HepG2 (cell line): Measurements from ENCODE around the gene MEGF11. TPM values are rescaled to one million over a fixed set of nuclear protein-coding genes. Genes with fewer than 3 reads are reported as not detected.

Source experiments
- ATAC-seq: fragments of 200-7000 bp; cut with Tn5 transposase; 3 replicates; pipeline ENCODE4 v1.9.1; 2020; ENCODE audit warnings: mild to moderate bottlenecking, moderate library complexity
- BruUV-seq: library from RNA; stranded (reverse); fragments of 400-500 nt; replicated peaks from 2 replicates; lab custom pipeline; 2021; lab: Mats Ljungman, UMichigan
- CTCF ChIA-PET: fragments of 300-600 bp; formaldehyde crosslinking; extraction: SDS; loops from one replicate; lab custom pipeline; 2021; ENCODE audit warnings: low total read pairs, inconsistent platforms, low intra/inter-chr PET ratio; lab: Yijun Ruan, JAX
- POLR2A ChIA-PET: fragments of 350-600 bp; sonication (Branson Sonifier 250); formaldehyde crosslinking; loops from one replicate; lab custom pipeline; 2020; ENCODE audit warnings: antibody characterized with exemption, inconsistent platforms; lab: Yijun Ruan, JAX
- DNase-seq: peaks from one replicate; pipeline ENCODE4 v3.0.0-alpha.2; 2015; ENCODE audit warnings: low spot score
- FAIRE-seq: peaks from 3 replicates; lab custom pipeline; 2011; peaks lifted over from hg19 to GRCh38; lab: Jason Lieb, UNC
- H2AFZ ChIP-seq: one replicate; pipeline ENCODE4 v1.6.1; 2011; ENCODE audit warnings: low read length, inconsistent platforms
- H3K27ac ChIP-seq: fragments of 300-600 bp; 3 replicates; pipeline ENCODE4 v1.8.0; 2011; ENCODE audit warnings: mixed run types, mild to moderate bottlenecking, mixed read lengths, low read length, inconsistent platforms; ENCODE audit not compliant: insufficient read depth; ENCODE audit errors: extremely low read length
- H3K27me3 ChIP-seq, 2 experiments: fragments of 200-600 bp in 1 of 2; 2 replicates in 1 of 2; 3 replicates in 1 of 2; pipeline versions ENCODE4 v1.6.0 to v1.8.0; 2011; ENCODE audit warnings: low read length in 2 of 2, mild to moderate bottlenecking in 2 of 2, moderate library complexity in 2 of 2, inconsistent platforms in 1 of 2; ENCODE audit not compliant: insufficient read depth in 2 of 2, control insufficient read depth in 1 of 2
- H3K36me3 ChIP-seq, 2 experiments: fragments of 200-600 bp in 1 of 2; replicated peaks in 1 of 2; 2 replicates in 1 of 2; 3 replicates in 1 of 2; pipeline versions ENCODE4 v1.5.1 to v1.8.0; 2011; ENCODE audit warnings: low read length in 2 of 2, inconsistent platforms in 1 of 2; ENCODE audit not compliant: insufficient read depth in 2 of 2, control insufficient read depth in 1 of 2
- H3K4me1 ChIP-seq: 2 replicates; pipeline ENCODE4 v1.5.1; 2012; ENCODE audit warnings: low read length, inconsistent platforms; ENCODE audit not compliant: insufficient read depth
- H3K4me2 ChIP-seq: 2 replicates; pipeline ENCODE4 v1.6.0; 2011; ENCODE audit warnings: low read depth, low read length, inconsistent platforms
- H3K4me3 ChIP-seq, 3 experiments: fragments of 200-600 bp in 1 of 3; sonication (generic), shearing (Covaris generic) in 1 of 3; replicated peaks in 1 of 3; 2 replicates each; pipeline ENCODE4 v1.5.1; 2011 to 2016; ENCODE audit warnings: low read length in 3 of 3, inconsistent platforms in 2 of 3, low read depth in 2 of 3, mild to moderate bottlenecking in 2 of 3, control low read depth in 1 of 3, mixed read lengths in 1 of 3; ENCODE audit not compliant: insufficient read depth in 1 of 3
- H3K79me2 ChIP-seq: one replicate; pipeline ENCODE4 v1.6.1; 2011; ENCODE audit warnings: low read length, inconsistent platforms; ENCODE audit not compliant: insufficient read depth
- H3K9ac ChIP-seq: 2 replicates; pipeline ENCODE4 v1.6.0; 2011; ENCODE audit warnings: mild to moderate bottlenecking, low read depth, low read length, inconsistent platforms; ENCODE audit not compliant: insufficient read depth
- H3K9me3 ChIP-seq: 2 replicates; pipeline ENCODE4 v1.5.1; 2012; ENCODE audit warnings: mild to moderate bottlenecking, low read length
- H4K20me1 ChIP-seq: 2 replicates; pipeline ENCODE4 v1.6.0; 2011; ENCODE audit warnings: inconsistent platforms, mild to moderate bottlenecking, low read length, moderate library complexity; ENCODE audit not compliant: insufficient read depth
- HMG20A ChIP-seq: IDR thresholded peaks from 2 replicates; pipeline ENCODE4 v1.6.1; 2016; ENCODE audit warnings: borderline replicate concordance
- KLF13 ChIP-seq: sonication (generic); formaldehyde crosslinking; IDR thresholded peaks from 2 replicates; pipeline ENCODE4 v1.4.0; 2020; ENCODE audit warnings: mild to moderate bottlenecking, missing genetic modification reagents
- KLF9 ChIP-seq: IDR thresholded peaks from 2 replicates; pipeline ENCODE4 v1.6.1; 2016; ENCODE audit warnings: low read depth
- NPAS2 ChIP-seq: sonication (generic); formaldehyde crosslinking; IDR thresholded peaks from 2 replicates; pipeline ENCODE4 v1.8.0; 2022; ENCODE audit warnings: mild to moderate bottlenecking, missing genetic modification reagents, borderline replicate concordance
- NR2F6 ChIP-seq, 2 experiments: IDR thresholded peaks; 2 replicates each; pipeline ENCODE4 v1.6.1; 2016; ENCODE audit warnings: antibody characterized with exemption in 1 of 2, mild to moderate bottlenecking in 1 of 2
- PITX1 ChIP-seq: sonication (generic); formaldehyde crosslinking; IDR thresholded peaks from 2 replicates; pipeline ENCODE4 v1.5.1; 2020; ENCODE audit warnings: mild to moderate bottlenecking, missing genetic modification reagents
- POLR2A ChIP-seq, 2 experiments: IDR thresholded peaks; 2 replicates each; pipeline ENCODE4 v1.6.1; 2011; ENCODE audit warnings: low read depth in 2 of 2, low read length in 2 of 2, mild to moderate bottlenecking in 1 of 2, moderate library complexity in 1 of 2; ENCODE audit not compliant: insufficient read depth in 1 of 2
- TAF15 ChIP-seq: fragments of 200-400 bp; formaldehyde crosslinking; IDR thresholded peaks from one replicate; pipeline ENCODE4 v1.6.1; 2018; ENCODE audit warnings: mild to moderate bottlenecking, low read depth, low read length; ENCODE audit not compliant: poor library complexity, severe bottlenecking
- TIGD3 ChIP-seq: sonication (generic); formaldehyde crosslinking; IDR thresholded peaks from 2 replicates; pipeline ENCODE4 v1.5.1; 2020; ENCODE audit warnings: mild to moderate bottlenecking, missing genetic modification reagents, borderline replicate concordance
- U2AF2 ChIP-seq: fragments of 200-400 bp; formaldehyde crosslinking; IDR thresholded peaks from 2 replicates; pipeline ENCODE4 v1.6.1; 2017; ENCODE audit warnings: low read depth, mild to moderate bottlenecking, low read length
- ZBTB38 ChIP-seq: sonication (generic); formaldehyde crosslinking; IDR thresholded peaks from 2 replicates; pipeline ENCODE4 v1.5.1; 2020; ENCODE audit warnings: mild to moderate bottlenecking, missing genetic modification reagents
- ZC3H13 ChIP-seq: sonication (generic); formaldehyde crosslinking; IDR thresholded peaks from 2 replicates; pipeline ENCODE4 v1.8.1; 2023; ENCODE audit warnings: mild to moderate bottlenecking, missing genetic modification reagents, moderate library complexity
- ZFP91 ChIP-seq: sonication (generic); formaldehyde crosslinking; IDR thresholded peaks from 2 replicates; pipeline ENCODE4 v1.9.0; 2022; ENCODE audit warnings: missing genetic modification reagents, mild to moderate bottlenecking, borderline replicate concordance
- ZNF180 ChIP-seq: sonication (generic); formaldehyde crosslinking; IDR thresholded peaks from 2 replicates; pipeline ENCODE4 v1.4.0; 2020; ENCODE audit warnings: low read depth, missing genetic modification reagents, borderline replicate concordance
- ZNF251 ChIP-seq: sonication (generic); formaldehyde crosslinking; IDR thresholded peaks from 2 replicates; pipeline ENCODE4 v1.9.0; 2021; ENCODE audit warnings: mild to moderate bottlenecking, missing genetic modification reagents
- ZNF839 ChIP-seq: sonication (generic); formaldehyde crosslinking; IDR thresholded peaks from 2 replicates; pipeline ENCODE4 v1.4.0; 2020; ENCODE audit warnings: missing genetic modification reagents, mild to moderate bottlenecking, borderline replicate concordance
- WGBS: methylation state at CpG from one replicate; pipeline ENCODE4 v1.1.6; 2017; ENCODE audit warnings: low lambda C conversion rate; 5-methylcytosine and 5-hydroxymethylcytosine counted together
- in situ Hi-C: cut with HindIII; loops from 2 replicates; pipeline ENCODE4 v1.10.0; 2017; ENCODE audit warnings: low pct_unique_long_range_greater_than_20kb; ENCODE audit not compliant: extremely low pct_ligation_motif_present
- intact Hi-C: fragments of 100-400 bp; cut with micrococcal nuclease; formaldehyde crosslinking; loops from one replicate; pipeline ENCODE4 v1.10.0; 2022; ENCODE audit not compliant: unreplicated experiment
- polyA plus RNA-seq, 8 experiments: library from polyadenylated mRNA; depleted of rRNA in 3 of 8; stranded (reverse) in 7 of 8; unstranded in 1 of 8; fragments of >200 nt; fragmentation: Illumina TruSeq in 4 of 8; extraction: Trizol in 4 of 8; gene quantifications; 2 replicates each; pipeline versions ENCODE4 v1.2.1 to v1.2.3, GENCODE V29; 2011 to 2016; ENCODE audit warnings: low read depth in 4 of 8, missing spikeins in 1 of 8, mixed read lengths in 1 of 8; ENCODE audit not compliant: insufficient read depth in 1 of 8
- total RNA-seq, 5 experiments: library from RNA; depleted of rRNA; stranded (reverse); fragments of >200 nt; fragmentation: Illumina TruSeq; extraction: Trizol; gene quantifications; 2 replicates each; pipeline ENCODE4 v1.2.3, GENCODE V29; 2016; ENCODE audit warnings: low read depth in 1 of 5
- TF ChIP-seq, protein P1 (sequence below): sonication (generic); formaldehyde crosslinking; IDR thresholded peaks from 2 replicates; pipeline ENCODE4 v1.5.1; 2020; ENCODE audit warnings: missing genetic modification reagents, mild to moderate bottlenecking, borderline replicate concordance

The MEGF11 gene
- total and polyA plus RNA-seq, 2 of the 13 experiments (the other 11 are each of a cell fraction or from before 2014, with no cell fraction given), result not detected

DNA sequence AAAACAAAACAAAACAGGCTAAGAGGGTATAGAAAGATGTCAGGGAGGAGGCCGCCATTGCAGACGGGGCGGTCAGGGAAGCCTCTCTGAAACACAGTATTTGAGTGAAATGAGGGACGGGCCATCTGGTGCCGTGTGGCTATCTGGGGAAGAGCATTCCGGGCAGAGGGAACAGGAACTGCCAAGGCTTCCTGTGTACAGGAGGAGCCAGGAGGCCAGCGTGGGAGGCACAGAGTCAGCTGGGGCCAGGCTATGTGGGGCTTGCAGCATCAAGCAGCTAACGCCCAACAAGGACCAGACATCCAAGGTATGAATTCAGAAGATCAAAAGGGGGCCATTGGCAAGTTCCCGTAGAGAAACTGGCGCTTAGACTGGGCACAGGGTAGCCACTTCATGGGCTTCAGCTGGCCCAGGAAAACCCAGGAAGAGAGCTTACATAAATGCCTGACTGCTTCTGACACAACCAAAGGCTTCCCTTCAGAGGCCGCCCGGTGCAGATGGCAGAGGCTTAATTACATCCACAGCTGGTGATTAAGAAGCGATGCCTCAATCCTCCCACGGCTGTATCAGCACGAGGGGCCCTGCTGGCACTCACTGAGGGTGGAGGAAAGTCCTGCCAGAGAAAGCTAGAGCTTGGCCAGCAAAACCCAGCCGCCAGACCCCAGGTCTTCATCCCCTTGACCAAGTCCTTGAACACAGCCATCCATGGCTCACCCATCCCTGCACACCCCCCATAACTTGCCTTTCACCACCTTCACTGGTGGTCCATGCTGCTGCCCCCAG is 144.9 kb downstream of the MEGF11 start (continued):
- TF ChIP-seq ZC3H13 (CRISPR knock-in tag) (no peak), NPAS2 (no peak), TAF15 (no peak)
- TF ChIP-seq, protein P1, sequence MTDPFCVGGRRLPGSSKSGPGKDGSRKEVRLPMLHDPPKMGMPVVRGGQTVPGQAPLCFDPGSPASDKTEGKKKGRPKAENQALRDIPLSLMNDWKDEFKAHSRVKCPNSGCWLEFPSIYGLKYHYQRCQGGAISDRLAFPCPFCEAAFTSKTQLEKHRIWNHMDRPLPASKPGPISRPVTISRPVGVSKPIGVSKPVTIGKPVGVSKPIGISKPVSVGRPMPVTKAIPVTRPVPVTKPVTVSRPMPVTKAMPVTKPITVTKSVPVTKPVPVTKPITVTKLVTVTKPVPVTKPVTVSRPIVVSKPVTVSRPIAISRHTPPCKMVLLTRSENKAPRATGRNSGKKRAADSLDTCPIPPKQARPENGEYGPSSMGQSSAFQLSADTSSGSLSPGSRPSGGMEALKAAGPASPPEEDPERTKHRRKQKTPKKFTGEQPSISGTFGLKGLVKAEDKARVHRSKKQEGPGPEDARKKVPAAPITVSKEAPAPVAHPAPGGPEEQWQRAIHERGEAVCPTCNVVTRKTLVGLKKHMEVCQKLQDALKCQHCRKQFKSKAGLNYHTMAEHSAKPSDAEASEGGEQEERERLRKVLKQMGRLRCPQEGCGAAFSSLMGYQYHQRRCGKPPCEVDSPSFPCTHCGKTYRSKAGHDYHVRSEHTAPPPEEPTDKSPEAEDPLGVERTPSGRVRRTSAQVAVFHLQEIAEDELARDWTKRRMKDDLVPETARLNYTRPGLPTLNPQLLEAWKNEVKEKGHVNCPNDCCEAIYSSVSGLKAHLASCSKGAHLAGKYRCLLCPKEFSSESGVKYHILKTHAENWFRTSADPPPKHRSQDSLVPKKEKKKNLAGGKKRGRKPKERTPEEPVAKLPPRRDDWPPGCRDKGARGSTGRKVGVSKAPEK (CRISPR knock-in tag), result no peak

- intact Hi-C loops (no loop called here), in situ Hi-C loops (no loop called here)
- DNase-seq (no peak), ATAC-seq (no peak), FAIRE-seq (no peak)
- WGBS, result 20% methylated on average over 5 of the region's 7 CpGs
- Histone ChIP-seq H2AFZ (no peak overlapping the region), H3K4me3 (no peak overlapping the region), H4K20me1 (no peaks in the 10 kb centered on the region), H3K4me2 (no peak overlapping the region), H3K4me1 (no peaks in the 10 kb centered on the region), H3K27me3 (peaks cover 1 to 53% of the 10 kb centered on the region in 2 experiments), H3K36me3 (no peaks in the 10 kb centered on the region), H3K27ac (no peak overlapping the region), H3K9me3 (no peaks in the 10 kb centered on the region), H3K9ac (no peak overlapping the region), H3K79me2 (no peaks in the 10 kb centered on the region)
- CTCF ChIA-PET, result no interaction called here
- TF ChIP-seq ZBTB38 (no peak), KLF13 (CRISPR knock-in tag) (no peak), ZNF839 (CRISPR knock-in tag) (no peak), PITX1 (no peak), HMG20A (CRISPR knock-in tag) (no peak), KLF9 (CRISPR knock-in tag) (no peak), ZNF180 (CRISPR knock-in tag) (no peak), ZNF251 (no peak), TIGD3 (CRISPR knock-in tag) (no peak), ZFP91 (CRISPR knock-in tag) (no peak), POLR2A (IDR thresholded peaks at IDR 0.05; ENCODE audit: insufficient read depth in 1 of 2, low read depth in 2 of 2, low read length in 2 of 2) (no peak), ZC3H13 (CRISPR knock-in tag) (no peak), NR2F6 (IDR thresholded peaks at IDR 0.05) (no peak), NR2F6 (CRISPR knock-in tag; IDR thresholded peaks at IDR 0.05) (no peak), U2AF2 (no peak)
- POLR2A ChIA-PET, result no interaction called here
- no TSS peak for BruUV-seq
Measured at GRCh38 chr15:66107070-66107469, 146.5 kb downstream of the MEGF11 start.
